GM19372 (cell line): Measurements from ENCODE around the gene AMH.
A peak's percentile ranks its signal among the peaks of the same experiment; 100 is the strongest.
"Not testable (repeated sequence)": the region's sequence is repeated elsewhere in the genome, so short reads cannot be mapped to it uniquely, and the experiment has no call there.

Experiments
- ATAC-seq: cut with Tn5 transposase; IDR thresholded peaks from one replicate; pipeline ENCODE4 v1.9.1; 2021; ENCODE audit warnings: mild to moderate bottlenecking, low read depth, moderate library complexity; ENCODE audit not compliant: unreplicated experiment

The AMH gene

GRCh38 chr19:2266183-2266993 is 17.3 kb downstream of the AMH start:
- no peak for ATAC-seq

GRCh38 chr19:2268480-2268830 is 19.3 kb downstream of the AMH start:
- no peak for ATAC-seq

GRCh38 chr19:2268861-2269243 is 19.7 kb downstream of the AMH start:
- no peak for ATAC-seq

- peak; percentile 60 for ATAC-seq
Observed at GRCh38 chr19:2269244-2270156, 20.4 kb downstream of the AMH start.

- no peak for ATAC-seq
Observed at GRCh38 chr19:2270157-2270422, 21.0 kb downstream of the AMH start.

- ATAC-seq = no peak
Observed at GRCh38 chr19:2270423-2271233, 21.5 kb downstream of the AMH start.

- ATAC-seq = no peak
Observed at GRCh38 chr19:2271234-2272103, 22.3 kb downstream of the AMH start.

GRCh38 chr19:2273356-2274184 is 24.4 kb downstream of the AMH start:
- ATAC-seq = no peak

GRCh38 chr19:2274185-2274711 is 25.1 kb downstream of the AMH start:
- ATAC-seq = no peak

- no peak for ATAC-seq
Observed at GRCh38 chr19:2274931-2275535, 25.9 kb downstream of the AMH start.

GRCh38 chr19:2275588-2276428 is 26.7 kb downstream of the AMH start:
- no peak for ATAC-seq

- no peak for ATAC-seq
Observed at GRCh38 chr19:2276429-2276986, 27.4 kb downstream of the AMH start.

- no peak for ATAC-seq
Observed at GRCh38 chr19:2277138-2277537, 28.0 kb downstream of the AMH start.

GRCh38 chr19:2278459-2279158 is 29.5 kb downstream of the AMH start:
- ATAC-seq = no peak

- ATAC-seq = no peak
Observed at GRCh38 chr19:2280633-2281264, 31.6 kb downstream of the AMH start.

- not testable (repeated sequence) for ATAC-seq
Observed at GRCh38 chr19:2281265-2282061, 32.3 kb downstream of the AMH start.
